T47D (cell line): Measurements from ENCODE around the gene GOLIM4.

ENCODE experiments used
- DNase-seq, 2 experiments: peaks; one replicate each; pipeline versions ENCODE4 v3.0.0 to v3.0.0-alpha.2; 2011 to 2012; ENCODE audit warnings: low read depth in 1 of 2, low spot score in 1 of 2
- JUND ChIP-seq: IDR thresholded peaks from 2 replicates; pipeline ENCODE4 v1.6.1; 2012; ENCODE audit warnings: low read depth
- in situ Hi-C: cut with HindIII; loops from 2 replicates; pipeline ENCODE4 v1.10.0; 2016; ENCODE audit warnings: low sequenced_read_pairs, low pct_unique_long_range_greater_than_20kb

GOLIM4 gene

DNA sequence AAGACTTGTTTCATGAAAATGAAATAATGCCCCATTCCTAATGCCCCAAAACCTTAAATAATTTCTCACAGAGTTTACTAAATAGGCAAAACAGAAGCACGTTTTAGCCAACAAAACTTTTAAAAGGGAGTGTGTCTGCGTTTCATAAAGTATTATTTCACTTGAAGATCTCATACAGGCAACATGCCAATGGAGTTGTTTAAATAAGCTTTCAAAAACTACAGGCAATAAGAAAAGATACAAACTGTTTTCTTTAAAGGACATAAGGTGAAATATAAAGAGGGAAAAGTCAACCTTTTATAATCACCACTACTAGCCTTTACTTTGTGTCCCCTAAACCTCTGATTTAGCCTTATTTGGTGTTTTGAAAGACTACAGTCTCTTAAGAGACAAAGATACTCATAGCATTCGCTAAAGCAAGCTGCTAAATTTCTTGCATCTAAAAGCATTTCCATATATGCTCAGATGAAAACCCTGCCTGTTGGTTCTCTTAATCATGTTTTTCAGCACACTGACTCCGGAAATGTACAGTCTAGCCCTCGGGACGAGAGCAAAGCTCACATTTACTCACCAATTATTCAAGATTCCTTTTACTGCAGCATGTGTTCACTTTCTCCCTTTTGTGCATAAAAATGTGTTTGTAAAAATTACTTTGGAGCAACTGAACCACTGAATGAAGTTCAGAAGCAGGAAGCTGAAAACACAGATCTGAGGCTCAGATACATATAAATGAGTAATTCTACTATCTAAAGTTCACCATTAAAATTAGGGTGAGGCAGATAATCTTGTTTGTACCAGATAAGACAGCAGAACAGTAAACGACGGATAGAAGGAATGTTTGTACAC is 119.0 kb downstream of the GOLIM4 start:
- DNase-seq, result no peak
- no peak for TF ChIP-seq JUND
- in situ Hi-C loops, result no loop called here

DNA sequence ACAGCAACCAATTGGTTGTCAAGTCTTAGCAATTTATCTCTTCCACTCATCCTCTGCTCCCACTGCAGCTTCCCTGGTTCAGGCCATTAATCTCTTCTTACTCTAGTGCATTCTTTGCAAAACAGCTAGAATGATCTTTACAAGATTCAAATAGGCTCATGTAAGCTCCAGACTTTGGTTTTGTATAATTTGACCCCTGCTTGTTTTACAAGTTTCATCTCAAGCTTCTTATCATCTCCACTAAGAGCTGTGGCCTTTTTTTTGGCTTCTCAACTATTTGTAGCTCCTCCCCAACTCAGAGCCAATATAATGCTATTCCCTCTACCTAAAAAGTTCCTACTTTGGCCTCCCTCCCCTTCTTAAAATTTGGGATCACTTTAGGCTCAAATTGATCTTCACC is 121.8 kb downstream of the GOLIM4 start:
- no peak for TF ChIP-seq JUND
- in situ Hi-C loops, result no loop called here
- no peak for DNase-seq

DNA sequence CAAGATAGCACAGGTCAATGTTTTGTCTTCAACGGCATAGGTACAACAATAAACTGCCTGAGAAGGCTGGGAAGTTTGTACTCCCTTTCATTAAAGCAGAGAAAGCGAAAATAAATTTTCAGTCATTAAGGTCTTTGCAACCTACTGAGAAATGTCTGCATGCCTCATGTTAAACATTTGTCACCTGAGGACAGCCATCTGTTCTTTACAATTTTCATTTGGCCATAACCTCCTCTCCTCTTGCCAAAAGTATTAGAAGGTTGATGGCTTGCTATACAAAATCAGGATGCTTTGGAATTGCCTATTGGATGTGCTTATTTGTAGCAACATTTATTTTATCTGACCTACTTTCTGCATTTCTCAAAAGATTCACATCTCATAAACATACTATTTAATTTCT is 122.7 kb downstream of the GOLIM4 start:
- no peak for DNase-seq
- TF ChIP-seq JUND, result no peak
- in situ Hi-C loops, result no loop called here

DNA sequence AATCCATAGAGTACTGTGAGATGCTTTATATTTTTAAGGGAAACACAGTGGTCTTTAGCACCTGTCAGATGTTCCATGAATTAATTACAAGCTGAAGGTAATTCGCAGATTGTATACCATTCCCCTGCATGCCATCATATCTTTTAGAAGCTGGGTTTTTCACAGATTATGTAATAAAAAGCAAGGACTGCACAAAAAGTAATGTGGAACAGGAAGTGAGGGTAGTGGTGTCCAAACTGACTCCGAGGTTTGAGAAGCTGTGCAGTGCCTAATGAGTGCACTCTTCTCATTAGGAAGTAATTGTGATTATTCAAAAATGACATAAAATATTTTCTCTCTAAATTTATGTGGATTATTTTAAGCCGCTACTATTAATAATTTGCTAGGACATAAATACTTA is 123.2 kb downstream of the GOLIM4 start:
- in situ Hi-C loops, result no loop called here
- TF ChIP-seq JUND, result no peak
- no peak for DNase-seq

DNA sequence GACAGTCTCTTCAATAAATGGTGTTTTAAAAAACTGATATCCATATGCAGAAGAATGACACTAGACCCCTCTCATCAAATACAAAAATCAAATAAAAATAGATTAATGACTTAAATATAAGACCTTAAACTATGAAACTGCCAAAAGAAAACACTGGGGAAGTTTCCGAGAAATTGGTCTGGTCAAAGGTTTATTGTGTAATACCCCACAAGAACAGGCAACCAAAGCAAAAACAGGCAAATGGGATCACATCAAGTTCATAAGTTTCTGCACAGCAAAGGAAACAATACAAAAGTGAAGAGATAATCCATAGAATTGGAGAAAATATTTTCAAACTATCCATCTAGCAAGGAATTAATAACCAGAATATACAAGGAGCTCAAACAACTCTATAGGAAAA is 126.2 kb downstream of the GOLIM4 start:
- in situ Hi-C loops, result no loop called here
- TF ChIP-seq JUND, result no peak
- no peak for DNase-seq

DNA sequence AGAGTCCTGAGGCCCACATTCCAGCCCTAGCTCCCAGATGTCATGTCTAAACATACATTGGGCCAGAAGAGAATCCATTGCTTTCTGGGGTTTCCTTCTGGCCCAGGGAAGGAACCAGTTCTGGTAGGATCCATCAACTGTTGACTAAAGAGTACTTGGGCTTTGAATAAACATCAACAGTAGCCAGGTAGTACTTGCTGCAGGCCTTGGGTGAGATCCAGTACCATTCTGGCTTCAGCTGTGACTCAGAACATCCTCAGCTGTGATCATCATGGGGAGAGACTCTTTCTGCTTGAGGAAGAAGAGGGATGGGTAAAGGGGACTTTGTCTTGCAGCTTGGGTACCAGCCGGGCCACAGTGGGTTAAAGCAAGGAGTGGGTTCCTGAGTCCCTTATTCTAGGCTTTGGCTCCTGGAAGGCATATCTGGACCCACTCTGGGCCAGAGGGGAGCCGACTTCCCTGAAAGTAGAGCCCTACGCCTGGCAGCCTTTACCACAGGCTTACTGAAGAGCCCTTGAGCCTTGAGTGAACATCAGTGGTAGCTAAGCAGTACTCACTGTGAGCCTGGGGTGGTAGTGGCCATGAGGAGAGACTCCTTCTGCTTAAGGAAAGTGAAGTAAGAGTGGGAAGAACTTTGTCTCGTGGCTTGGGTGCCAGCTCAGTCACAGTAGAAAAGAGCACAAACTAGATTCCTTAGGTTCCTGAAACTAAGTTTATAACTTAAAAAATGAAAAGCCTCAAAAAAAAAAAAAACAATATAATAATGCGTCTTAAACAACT is 128.3 kb downstream of the GOLIM4 start:
- peak in 1 of 2 experiments; percentile 33 for DNase-seq
- TF ChIP-seq JUND, result no peak
- in situ Hi-C loops, result no loop called here
